ENCODE measurements around the gene GNAZ. TPM values are rescaled to one million over a fixed set of nuclear protein-coding genes. Genes with fewer than 3 reads are reported as not detected.

Gene GNAZ
- total and polyA plus RNA-seq, 2 of the 8 experiments (the other 6 are each of a cell fraction or from before 2014, with no cell fraction given), result 6.6 to 9.6 TPM

- ChIA-PET CTCF (ENCODE audit: partially characterized antibody) (interaction anchor here (0.6 kb wide), 1 partner anchor 50 kb away, joined by 3 read pairs; the partner anchor contains the start of gene RSPH14), POLR2A (ENCODE audit: partially characterized antibody) (no interaction called here)
- no peaks in the 10 kb centered on the region for H3K9me3 ChIP-seq (ENCODE audit: insufficient read depth in 2 of 2, low read depth in 1 of 2, low read length in 1 of 2)
- H2BK12ac ChIP-seq (ENCODE audit: low read depth, low read length), result 0 out of 2 replicates have a peak overlapping the region, but pooled peaks have one; percentile 14
- H3K56ac ChIP-seq (replicated peaks; ENCODE audit: insufficient read length, low read depth, low read length), result no peak overlapping the region
- no peak overlapping the region for H3K18ac ChIP-seq (ENCODE audit: extremely low read depth, low read length)
- WGBS, 2 experiments (ENCODE audit: extremely low coverage in 1 of 2, insufficient coverage in 1 of 2, insufficient read length in 1 of 2, insufficient replicate concordance in 2 of 2, low coverage in 1 of 2, low lambda C conversion rate in 2 of 2, missing lambda C conversion rate in 1 of 2), result 82% methylated on average over 2 of the region's 2 CpGs; no CpG with 5 or more reads in 1 of the 2 experiments
- H3K23ac ChIP-seq (ENCODE audit: insufficient read length), result no peak overlapping the region
- no peak for DNase-seq (ENCODE audit: low read depth in 1 of 2, low spot score in 2 of 2)
- H3K14ac ChIP-seq (ENCODE audit: insufficient read length), result no peak overlapping the region
- no peak overlapping the region for H2AFZ ChIP-seq (ENCODE audit: low read length)
- no peak overlapping the region; the same call in 1 of the 2 replicates for H2AK5ac ChIP-seq (ENCODE audit: low read depth, low read length)
- peaks cover 8 to 17% of the 10 kb centered on the region in 2 experiments for H4K20me1 ChIP-seq (replicated peaks in 1 of 2; ENCODE audit: control insufficient read depth in 1 of 2, insufficient read depth in 2 of 2, low read length in 2 of 2)
- no peaks in the 10 kb centered on the region for H3K79me2 ChIP-seq (ENCODE audit: control insufficient read depth in 1 of 2, insufficient read depth in 2 of 2, low read length in 2 of 2)
- H4K91ac ChIP-seq (replicated peaks; ENCODE audit: insufficient read length, low read length), result no peak overlapping the region
- H2BK5ac ChIP-seq (ENCODE audit: low read depth, low read length), result no peak overlapping the region
- peaks cover 2 to 11% (median 7%) of the 10 kb centered on the region in 4 experiments for H3K4me1 ChIP-seq (replicated peaks in 1 of 4; ENCODE audit: control insufficient read depth in 3 of 4, insufficient read depth in 4 of 4, low read length in 3 of 4)
- no peak overlapping the region for H4K5ac ChIP-seq (ENCODE audit: insufficient read length, low read depth, low read length)
- H3K4me2 ChIP-seq (ENCODE audit: insufficient read depth in 1 of 2, low read depth in 2 of 2, low read length in 2 of 2), result no peak overlapping the region
- H3K4me3 ChIP-seq (ENCODE audit: extremely low read depth in 1 of 4, insufficient read depth in 2 of 4, low read depth in 3 of 4, low read length in 4 of 4), result no peak overlapping the region
- no peak overlapping the region for H4K8ac ChIP-seq (ENCODE audit: extremely low read depth, insufficient read depth, low read length)
- no peak overlapping the region for H2BK120ac ChIP-seq (replicated peaks; ENCODE audit: low read depth, low read length)
- H3K4ac ChIP-seq (replicated peaks; ENCODE audit: insufficient read length, low read depth, low read length), result no peak overlapping the region
- no peak overlapping the region for H2BK20ac ChIP-seq (ENCODE audit: low read length)
- H3K27me3 ChIP-seq (replicated peaks in 1 of 4; ENCODE audit: control insufficient read depth in 3 of 4, extremely low read depth in 1 of 4, insufficient read depth in 3 of 4, low read length in 3 of 4), result no peaks in the 10 kb centered on the region; a peak in 3 of 7 replicates
- TF ChIP-seq KDM1A (IDR thresholded peaks at IDR 0.05; ENCODE audit: borderline replicate concordance, low read length) (no peak), PHF8 (conservative IDR thresholded peaks at IDR 0.05; ENCODE audit: low read depth, low read length) (no peak)
- peaks cover 0 to 3% (median 0%) of the 10 kb centered on the region in 4 experiments; a peak in 1 of 8 replicates for H3K36me3 ChIP-seq (ENCODE audit: control insufficient read depth in 2 of 4, insufficient read depth in 4 of 4, low read length in 3 of 4)
- no peak for FAIRE-seq
- H3K79me1 ChIP-seq (ENCODE audit: low read depth, low read length), result no peaks in the 10 kb centered on the region; the same call in 1 of the 2 replicates
- no peak overlapping the region for H2BK15ac ChIP-seq (ENCODE audit: low read length)
- no peak overlapping the region for H3K27ac ChIP-seq (ENCODE audit: low read depth, low read length)
- H3K9ac ChIP-seq (replicated peaks in 1 of 4; ENCODE audit: extremely low read depth in 1 of 4, low read depth in 3 of 4, low read length in 3 of 4), result no peak overlapping the region
- peaks cover 4% of the 10 kb centered on the region for H3K23me2 ChIP-seq (ENCODE audit: low read depth, low read length)
Observed at GRCh38 chr22:23091760-23092159, 21.4 kb downstream of the GNAZ start.
